ENCODE data around the gene FRMD8. TPM values are rescaled to one million over a fixed set of nuclear protein-coding genes. Genes with fewer than 3 reads are reported as not detected.

FRMD8 gene
- total RNA-seq, 2 donors from 2014 or later: 39.7 to 53.4 TPM

Other genes starting within 250 kb of the FRMD8 start
- not detected for gene SPDYC, start 216.4 kb upstream of the FRMD8 start, total RNA-seq
- gene CAPN1, start 204.7 kb upstream of the FRMD8 start, total RNA-seq: 100 to 1,000 TPM; 119 to 137 TPM
- 10 to 100 TPM; 66.8 to 69.9 TPM for gene POLA2, start 124.7 kb upstream of the FRMD8 start, total RNA-seq
- 1 to 10 TPM; 3.5 to 3.9 TPM for gene CDC42EP2, start 71.8 kb upstream of the FRMD8 start, total RNA-seq
- 10 to 100 TPM; 75.3 to 79.4 TPM for gene DPF2, start 52.8 kb upstream of the FRMD8 start, total RNA-seq
- gene TIGD3, start 31.9 kb upstream of the FRMD8 start, total RNA-seq: 1 to 10 TPM in 1 of 2 donors, under 1 TPM in 1; 0.76 to 4.0 TPM
- gene SLC25A45, start 4.0 kb upstream of the FRMD8 start, total RNA-seq: 10 to 100 TPM in 1 of 2 donors, 1 to 10 TPM in 1; 9.7 to 18.5 TPM
- 1,000 to 10,000 TPM in 1 of 2 donors, 100 to 1,000 TPM in 1; 836 to 2,329 TPM for gene NEAT1, start 36.2 kb downstream of the FRMD8 start, total RNA-seq
- over 10,000 TPM in 1 of 2 donors, 1,000 to 10,000 TPM in 1; 7,127 to 16,609 TPM for gene MALAT1, start 112.4 kb downstream of the FRMD8 start, total RNA-seq
- 10 to 100 TPM; 74.3 to 93.2 TPM for gene SCYL1, start 138.4 kb downstream of the FRMD8 start, total RNA-seq
- 10 to 100 TPM; 66.6 to 90.4 TPM for gene LTBP3, start 171.7 kb downstream of the FRMD8 start, total RNA-seq
- gene ZNRD2, start 183.8 kb downstream of the FRMD8 start, total RNA-seq: 10 to 100 TPM; 35.9 to 44.3 TPM
- gene FAM89B, start 185.9 kb downstream of the FRMD8 start, total RNA-seq: 10 to 100 TPM; 32.6 to 47.1 TPM
- 100 to 1,000 TPM; 101 to 144 TPM for gene EHBP1L1, start 189.4 kb downstream of the FRMD8 start, total RNA-seq
- gene KCNK7, start 209.2 kb downstream of the FRMD8 start, total RNA-seq: under 1 TPM; 0.66 to 0.74 TPM
- 10 to 100 TPM; 73.6 to 76.5 TPM for gene MAP3K11, start 227.6 kb downstream of the FRMD8 start, total RNA-seq
- 10 to 100 TPM; 34.8 to 48.1 TPM for gene PCNX3, start 229.1 kb downstream of the FRMD8 start, total RNA-seq

All from activated naive CD4-positive, alpha-beta T cell treated with anti-CD3 and anti-CD28 coated beads, Interleukin-2, amount 50 U/mL, for 72 hours (primary cell).